HepG2 (cell line): Measurements from ENCODE around the gene CMIP. TPM values are rescaled to one million over a fixed set of nuclear protein-coding genes. Genes with fewer than 3 reads are reported as not detected.
A peak's percentile ranks its signal among the peaks of the same experiment; 100 is the strongest.

Experiments used
- ELF1 ChIP-seq: sonication (generic); formaldehyde crosslinking; IDR thresholded peaks from 2 replicates; pipeline ENCODE4 v1.4.0; 2020; ENCODE audit warnings: missing genetic modification reagents
- HDAC6 ChIP-seq: fragments of 200-600 bp; sonication (generic); IDR thresholded peaks from 2 replicates; pipeline ENCODE4 v1.7.0; 2017; ENCODE audit warnings: mild to moderate bottlenecking, antibody characterized with exemption, low read length, low read depth
- MEIS1 ChIP-seq: sonication (generic); formaldehyde crosslinking; IDR thresholded peaks from 2 replicates; pipeline ENCODE4 v1.9.0; 2021; ENCODE audit warnings: mild to moderate bottlenecking, missing genetic modification reagents, moderate library complexity, borderline replicate concordance
- NFIC ChIP-seq: IDR thresholded peaks from 2 replicates; pipeline ENCODE4 v1.6.1; 2012; ENCODE audit warnings: mild to moderate bottlenecking, low read length, inconsistent platforms
- NR2F1 ChIP-seq, 2 experiments: fragments of 450-650 bp in 1 of 2; formaldehyde crosslinking in 1 of 2; IDR thresholded peaks; 2 replicates each; pipeline versions ENCODE4 v1.5.0 to v1.6.1; 2016 to 2020; ENCODE audit warnings: mild to moderate bottlenecking in 1 of 2, missing compliant biosample characterization in 1 of 2, missing genetic modification reagents in 1 of 2, moderate library complexity in 1 of 2
- POGZ ChIP-seq: sonication (generic); formaldehyde crosslinking; IDR thresholded peaks from 2 replicates; pipeline ENCODE4 v1.4.0; 2020; ENCODE audit warnings: mild to moderate bottlenecking, missing genetic modification reagents
- RFX5 ChIP-seq: IDR thresholded peaks from 2 replicates; pipeline ENCODE4 v1.6.1; 2011; ENCODE audit warnings: low read depth, low read length, improper control_type of control experiment
- SMAD1 ChIP-seq: sonication (generic); formaldehyde crosslinking; IDR thresholded peaks from 2 replicates; pipeline ENCODE4 v1.4.0; 2020; ENCODE audit warnings: missing genetic modification reagents, low read depth, mild to moderate bottlenecking, borderline replicate concordance
- TEAD3 ChIP-seq: optimal IDR thresholded peaks from 2 replicates; pipeline ENCODE3; 2016; ENCODE audit warnings: borderline replicate concordance
- ZNF260 ChIP-seq: sonication (generic); formaldehyde crosslinking; IDR thresholded peaks from 2 replicates; pipeline ENCODE4 v1.4.0; 2020; ENCODE audit warnings: missing genetic modification reagents, low read depth, mild to moderate bottlenecking, borderline replicate concordance
- ZNF766 ChIP-seq: sonication (generic); formaldehyde crosslinking; IDR thresholded peaks from 2 replicates; pipeline ENCODE4 v1.5.0; 2020; ENCODE audit warnings: missing genetic modification reagents, borderline replicate concordance
- polyA plus RNA-seq, 8 experiments: library from polyadenylated mRNA; depleted of rRNA in 3 of 8; stranded (reverse) in 7 of 8; unstranded in 1 of 8; fragments of >200 nt; fragmentation: Illumina TruSeq in 4 of 8; extraction: Trizol in 4 of 8; gene quantifications; 2 replicates each; pipeline versions ENCODE4 v1.2.1 to v1.2.3, GENCODE V29; 2011 to 2016; ENCODE audit warnings: low read depth in 4 of 8, missing spikeins in 1 of 8, mixed read lengths in 1 of 8; ENCODE audit not compliant: insufficient read depth in 1 of 8
- total RNA-seq, 5 experiments: library from RNA; depleted of rRNA; stranded (reverse); fragments of >200 nt; fragmentation: Illumina TruSeq; extraction: Trizol; gene quantifications; 2 replicates each; pipeline ENCODE4 v1.2.3, GENCODE V29; 2016; ENCODE audit warnings: low read depth in 1 of 5
- TF ChIP-seq, protein P1 (sequence below), 2 experiments: fragments of 450-650 bp in 1 of 2; sonication (generic) in 1 of 2; formaldehyde crosslinking in 1 of 2; IDR thresholded peaks; 2 replicates each; pipeline versions ENCODE4 v1.6.1 to v1.8.0; 2016 to 2022; ENCODE audit warnings: antibody characterized with exemption in 1 of 2, mild to moderate bottlenecking in 1 of 2, missing genetic modification reagents in 1 of 2
- TF ChIP-seq, protein P2 (sequence below): sonication (generic); formaldehyde crosslinking; IDR thresholded peaks from 2 replicates; pipeline ENCODE4 v1.5.0; 2020; ENCODE audit warnings: missing genetic modification reagents, mild to moderate bottlenecking, borderline replicate concordance
- TF ChIP-seq, protein P3 (sequence below): sonication (generic); formaldehyde crosslinking; conservative IDR thresholded peaks from 2 replicates; pipeline ENCODE4 v1.4.0; 2020; ENCODE audit warnings: mild to moderate bottlenecking, missing genetic modification reagents, moderate library complexity

The CMIP gene
- total and polyA plus RNA-seq, 2 of the 13 experiments (the other 11 are each of a cell fraction or from before 2014, with no cell fraction given): 10.9 to 18.1 TPM

DNA sequence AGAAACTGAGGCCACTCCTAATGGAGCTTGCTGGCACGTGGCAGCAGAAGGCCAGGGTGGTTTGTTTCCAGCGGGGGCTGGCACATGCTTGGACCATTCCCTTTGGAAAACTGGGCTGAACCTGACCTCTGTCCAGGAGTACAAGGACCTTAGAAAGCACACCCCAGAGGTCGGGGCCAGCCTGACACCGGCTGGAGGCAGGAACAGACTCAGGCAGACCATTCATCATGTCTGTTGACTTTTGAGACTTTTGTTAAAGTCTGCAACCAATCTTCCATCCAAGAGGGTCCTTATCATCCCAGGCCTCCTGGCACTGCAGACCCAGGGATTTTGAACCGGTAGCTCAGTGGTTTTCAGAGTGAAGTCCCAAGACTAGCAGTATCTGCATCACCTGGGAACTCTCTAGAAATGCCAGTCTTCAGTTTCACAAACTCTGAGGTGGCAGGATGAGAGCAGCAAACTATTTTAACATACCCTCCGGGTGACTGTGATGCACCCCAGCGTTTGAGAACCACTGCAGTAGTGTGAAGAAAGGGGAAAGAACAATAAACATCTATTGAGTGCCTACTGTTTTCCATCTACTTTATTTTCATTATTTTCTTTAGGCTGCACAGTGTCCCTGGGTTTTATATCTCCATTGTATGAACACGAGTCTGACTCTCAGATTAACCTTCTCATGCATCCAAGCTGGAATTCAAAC is 189.2 kb downstream of the CMIP start (continued):
- TF ChIP-seq, protein P1, sequence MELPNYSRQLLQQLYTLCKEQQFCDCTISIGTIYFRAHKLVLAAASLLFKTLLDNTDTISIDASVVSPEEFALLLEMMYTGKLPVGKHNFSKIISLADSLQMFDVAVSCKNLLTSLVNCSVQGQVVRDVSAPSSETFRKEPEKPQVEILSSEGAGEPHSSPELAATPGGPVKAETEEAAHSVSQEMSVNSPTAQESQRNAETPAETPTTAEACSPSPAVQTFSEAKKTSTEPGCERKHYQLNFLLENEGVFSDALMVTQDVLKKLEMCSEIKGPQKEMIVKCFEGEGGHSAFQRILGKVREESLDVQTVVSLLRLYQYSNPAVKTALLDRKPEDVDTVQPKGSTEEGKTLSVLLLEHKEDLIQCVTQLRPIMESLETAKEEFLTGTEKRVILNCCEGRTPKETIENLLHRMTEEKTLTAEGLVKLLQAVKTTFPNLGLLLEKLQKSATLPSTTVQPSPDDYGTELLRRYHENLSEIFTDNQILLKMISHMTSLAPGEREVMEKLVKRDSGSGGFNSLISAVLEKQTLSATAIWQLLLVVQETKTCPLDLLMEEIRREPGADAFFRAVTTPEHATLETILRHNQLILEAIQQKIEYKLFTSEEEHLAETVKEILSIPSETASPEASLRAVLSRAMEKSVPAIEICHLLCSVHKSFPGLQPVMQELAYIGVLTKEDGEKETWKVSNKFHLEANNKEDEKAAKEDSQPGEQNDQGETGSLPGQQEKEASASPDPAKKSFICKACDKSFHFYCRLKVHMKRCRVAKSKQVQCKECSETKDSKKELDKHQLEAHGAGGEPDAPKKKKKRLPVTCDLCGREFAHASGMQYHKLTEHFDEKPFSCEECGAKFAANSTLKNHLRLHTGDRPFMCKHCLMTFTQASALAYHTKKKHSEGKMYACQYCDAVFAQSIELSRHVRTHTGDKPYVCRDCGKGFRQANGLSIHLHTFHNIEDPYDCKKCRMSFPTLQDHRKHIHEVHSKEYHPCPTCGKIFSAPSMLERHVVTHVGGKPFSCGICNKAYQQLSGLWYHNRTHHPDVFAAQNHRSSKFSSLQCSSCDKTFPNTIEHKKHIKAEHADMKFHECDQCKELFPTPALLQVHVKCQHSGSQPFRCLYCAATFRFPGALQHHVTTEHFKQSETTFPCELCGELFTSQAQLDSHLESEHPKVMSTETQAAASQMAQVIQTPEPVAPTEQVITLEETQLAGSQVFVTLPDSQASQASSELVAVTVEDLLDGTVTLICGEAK (IDR thresholded peaks at IDR 0.05): no peak
- TF ChIP-seq, protein P1 (CRISPR knock-in tag; IDR thresholded peaks at IDR 0.05): no peak
- TF ChIP-seq ZNF766 (CRISPR knock-in tag) (no peak), TEAD3 (CRISPR knock-in tag) (no peak), MEIS1 (CRISPR knock-in tag) (peak; percentile 77; the same call in 1 of the 2 replicates), RFX5 (no peak), NR2F1 (CRISPR knock-in tag; IDR thresholded peaks at IDR 0.05) (peak in 1 of 2 experiments; percentile 41; a peak in 2 of 4 replicates), HDAC6 (no peak), POGZ (no peak), ELF1 (CRISPR knock-in tag) (no peak), SMAD1 (no peak), NFIC (no peak), ZNF260 (CRISPR knock-in tag) (no peak)
- TF ChIP-seq, protein P2, sequence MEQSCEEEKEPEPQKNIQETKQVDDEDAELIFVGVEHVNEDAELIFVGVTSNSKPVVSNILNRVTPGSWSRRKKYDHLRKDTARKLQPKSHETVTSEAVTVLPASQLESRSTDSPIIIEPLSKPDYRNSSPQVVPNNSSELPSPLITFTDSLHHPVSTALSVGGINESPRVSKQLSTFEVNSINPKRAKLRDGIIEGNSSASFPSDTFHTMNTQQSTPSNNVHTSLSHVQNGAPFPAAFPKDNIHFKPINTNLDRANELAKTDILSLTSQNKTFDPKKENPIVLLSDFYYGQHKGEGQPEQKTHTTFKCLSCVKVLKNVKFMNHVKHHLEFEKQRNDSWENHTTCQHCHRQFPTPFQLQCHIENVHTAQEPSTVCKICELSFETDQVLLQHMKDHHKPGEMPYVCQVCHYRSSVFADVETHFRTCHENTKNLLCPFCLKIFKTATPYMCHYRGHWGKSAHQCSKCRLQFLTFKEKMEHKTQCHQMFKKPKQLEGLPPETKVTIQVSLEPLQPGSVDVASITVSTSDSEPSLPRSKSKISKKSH (CRISPR knock-in tag): 0 out of 2 replicates have a peak, but pooled peaks have one; percentile 30
- TF ChIP-seq, protein P3, sequence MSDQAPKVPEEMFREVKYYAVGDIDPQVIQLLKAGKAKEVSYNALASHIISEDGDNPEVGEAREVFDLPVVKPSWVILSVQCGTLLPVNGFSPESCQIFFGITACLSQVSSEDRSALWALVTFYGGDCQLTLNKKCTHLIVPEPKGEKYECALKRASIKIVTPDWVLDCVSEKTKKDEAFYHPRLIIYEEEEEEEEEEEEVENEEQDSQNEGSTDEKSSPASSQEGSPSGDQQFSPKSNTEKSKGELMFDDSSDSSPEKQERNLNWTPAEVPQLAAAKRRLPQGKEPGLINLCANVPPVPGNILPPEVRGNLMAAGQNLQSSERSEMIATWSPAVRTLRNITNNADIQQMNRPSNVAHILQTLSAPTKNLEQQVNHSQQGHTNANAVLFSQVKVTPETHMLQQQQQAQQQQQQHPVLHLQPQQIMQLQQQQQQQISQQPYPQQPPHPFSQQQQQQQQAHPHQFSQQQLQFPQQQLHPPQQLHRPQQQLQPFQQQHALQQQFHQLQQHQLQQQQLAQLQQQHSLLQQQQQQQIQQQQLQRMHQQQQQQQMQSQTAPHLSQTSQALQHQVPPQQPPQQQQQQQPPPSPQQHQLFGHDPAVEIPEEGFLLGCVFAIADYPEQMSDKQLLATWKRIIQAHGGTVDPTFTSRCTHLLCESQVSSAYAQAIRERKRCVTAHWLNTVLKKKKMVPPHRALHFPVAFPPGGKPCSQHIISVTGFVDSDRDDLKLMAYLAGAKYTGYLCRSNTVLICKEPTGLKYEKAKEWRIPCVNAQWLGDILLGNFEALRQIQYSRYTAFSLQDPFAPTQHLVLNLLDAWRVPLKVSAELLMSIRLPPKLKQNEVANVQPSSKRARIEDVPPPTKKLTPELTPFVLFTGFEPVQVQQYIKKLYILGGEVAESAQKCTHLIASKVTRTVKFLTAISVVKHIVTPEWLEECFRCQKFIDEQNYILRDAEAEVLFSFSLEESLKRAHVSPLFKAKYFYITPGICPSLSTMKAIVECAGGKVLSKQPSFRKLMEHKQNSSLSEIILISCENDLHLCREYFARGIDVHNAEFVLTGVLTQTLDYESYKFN: peak; percentile 47; the same call in 1 of the 2 replicates
